Central memory CD4-positive, alpha-beta T cell (primary cell): ENCODE measurements around the gene KCTD5.

Experiments
- DNase-seq: peaks from one replicate; pipeline ENCODE4 v3.0.0; 2022

Gene KCTD5

GRCh38 chr16:2734844-2735515, 52.7 kb downstream of the KCTD5 start:
- no peak for DNase-seq

GRCh38 chr16:2736476-2737237, 54.3 kb downstream of the KCTD5 start:
- DNase-seq: no peak

GRCh38 chr16:2737238-2737605, 54.9 kb downstream of the KCTD5 start:
- no peak for DNase-seq

GRCh38 chr16:2737895-2738418, 55.6 kb downstream of the KCTD5 start:
- DNase-seq: no peak

- DNase-seq: no peak
These were observed 56.3 kb downstream of the KCTD5 start for GRCh38 chr16:2738615-2739014.

- DNase-seq: no peak
These were observed 57.5 kb downstream of the KCTD5 start for GRCh38 chr16:2739625-2740430.

GRCh38 chr16:2740476-2740875, 58.2 kb downstream of the KCTD5 start:
- DNase-seq: no peak

- no peak for DNase-seq
These were observed 58.8 kb downstream of the KCTD5 start for GRCh38 chr16:2741168-2741567.

- no peak for DNase-seq
These were observed 60.1 kb downstream of the KCTD5 start for GRCh38 chr16:2742323-2743006.

- no peak for DNase-seq
These were observed 60.9 kb downstream of the KCTD5 start for GRCh38 chr16:2743007-2743810.

- DNase-seq: no peak
These were observed 62.4 kb downstream of the KCTD5 start for GRCh38 chr16:2744711-2745110.

GRCh38 chr16:2745116-2745890, 63.0 kb downstream of the KCTD5 start:
- DNase-seq: no peak

- no peak for DNase-seq
These were observed 63.6 kb downstream of the KCTD5 start for GRCh38 chr16:2745961-2746360.

- DNase-seq: no peak
These were observed 66.6 kb downstream of the KCTD5 start for GRCh38 chr16:2748757-2749455.

- no peak for DNase-seq
These were observed 67.2 kb downstream of the KCTD5 start for GRCh38 chr16:2749476-2749875.

GRCh38 chr16:2749936-2750335, 67.6 kb downstream of the KCTD5 start:
- no peak for DNase-seq

- no peak for DNase-seq
These were observed 69.3 kb downstream of the KCTD5 start for GRCh38 chr16:2751577-2752034.

GRCh38 chr16:2752035-2752849, 69.9 kb downstream of the KCTD5 start, which contains the start of gene SRRM2:
TSS of gene SRRM2 (plus strand) at chr16:2752638. CDS start at chr16:2756365, 3,727 bp downstream.
- peak; percentile 94 for DNase-seq
